GM18511 (cell line): Measurements from ENCODE around the gene HES6.
A peak's percentile ranks its signal among the peaks of the same experiment; 100 is the strongest.

Experiments
- ATAC-seq: cut with Tn5 transposase; IDR thresholded peaks from one replicate; pipeline ENCODE4 v1.9.1; 2021; ENCODE audit warnings: mild to moderate bottlenecking, moderate library complexity; ENCODE audit not compliant: unreplicated experiment

The HES6 gene

GRCh38 chr2:238237431-238238135 lies 2.3 kb downstream of the HES6 start:
- no peak for ATAC-seq

- ATAC-seq = no peak
These were observed 3.3 kb downstream of the HES6 start for GRCh38 chr2:238236571-238236970.

- ATAC-seq = no peak
These were observed 4.0 kb downstream of the HES6 start for GRCh38 chr2:238235856-238236255.

DNA sequence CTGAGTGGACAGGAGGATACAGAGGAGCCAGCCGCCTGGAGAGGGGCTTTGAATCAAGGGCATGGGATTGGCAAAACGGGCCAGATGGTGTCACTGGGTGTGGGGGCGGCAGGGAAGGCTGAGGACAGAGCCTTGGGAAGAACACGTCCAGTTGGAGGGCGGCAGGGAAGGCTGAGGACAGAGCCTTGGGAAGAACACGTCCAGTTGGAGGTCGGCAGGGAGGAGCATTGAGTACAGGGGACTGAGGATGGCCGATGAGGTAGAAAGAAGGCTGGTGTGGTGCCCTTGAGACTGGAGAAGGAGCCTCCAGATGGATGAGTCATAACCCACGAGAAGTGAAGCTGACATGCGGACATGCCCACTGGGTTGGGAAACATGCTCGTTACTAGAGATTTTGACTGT lies 4.5 kb downstream of the HES6 start:
- no peak for ATAC-seq

GRCh38 chr2:238233625-238234024 lies 6.2 kb downstream of the HES6 start:
- ATAC-seq = no peak

GRCh38 chr2:238231809-238232208 lies 8.0 kb downstream of the HES6 start:
- no peak for ATAC-seq

DNA sequence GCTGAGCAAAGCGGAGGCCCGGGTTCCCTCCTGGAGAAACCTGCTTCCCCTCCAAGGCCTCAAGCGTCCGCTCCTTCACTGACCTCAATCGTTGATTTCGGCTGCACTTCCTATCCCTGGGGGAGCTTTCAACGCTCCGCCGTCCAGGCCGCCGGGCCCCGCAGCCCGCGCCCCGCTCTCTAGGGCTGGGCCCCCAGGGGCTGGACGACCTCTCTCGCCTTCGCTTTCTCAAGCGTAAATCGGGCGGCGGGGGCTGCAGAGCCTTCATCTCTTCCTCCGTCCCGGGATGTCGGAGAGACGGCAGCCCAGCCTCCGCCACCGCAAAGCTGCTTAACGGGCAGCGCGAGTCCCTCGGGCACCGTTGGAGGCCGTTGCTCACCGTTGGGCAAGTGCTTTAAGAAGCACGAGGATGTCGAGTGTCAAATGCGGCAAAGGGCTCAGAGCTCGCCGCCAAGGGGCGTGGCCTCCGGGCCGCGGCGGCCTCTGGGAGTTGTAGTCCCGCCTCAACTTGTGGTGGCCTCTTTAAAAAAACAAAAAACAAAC lies 8.5 kb downstream of the HES6 start:
- peak; percentile 60 for ATAC-seq

- ATAC-seq = no peak
These were observed 9.1 kb downstream of the HES6 start for GRCh38 chr2:238230699-238231098.

GRCh38 chr2:238228700-238229099 lies 11.1 kb downstream of the HES6 start:
- ATAC-seq = no peak

GRCh38 chr2:238227587-238228032 lies 12.2 kb downstream of the HES6 start:
- no peak for ATAC-seq

- no peak for ATAC-seq
These were observed 12.9 kb downstream of the HES6 start for GRCh38 chr2:238226698-238227586.

- no peak for ATAC-seq
These were observed 13.7 kb downstream of the HES6 start for GRCh38 chr2:238225911-238226697.

DNA sequence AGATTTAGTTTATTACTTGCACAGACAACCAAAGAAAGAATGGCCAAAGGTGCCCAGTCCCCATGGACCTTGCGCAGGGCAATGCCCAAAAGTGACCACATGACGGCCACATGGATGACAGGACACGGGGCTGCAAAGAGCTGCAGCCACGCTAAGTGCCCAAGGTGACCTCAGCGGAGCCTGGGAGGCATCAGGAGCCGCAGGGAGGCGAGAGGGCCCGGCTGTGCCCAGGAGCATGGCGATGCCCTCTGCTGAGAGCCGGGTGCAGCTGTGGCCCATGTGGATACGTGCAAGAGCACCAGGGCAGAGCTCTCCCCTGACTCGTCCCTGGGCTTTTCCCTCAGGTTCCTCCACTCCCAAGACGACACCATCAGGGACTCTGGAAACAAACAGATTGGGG lies 14.7 kb downstream of the HES6 start:
- no peak for ATAC-seq

GRCh38 chr2:238224356-238225035 lies 15.3 kb downstream of the HES6 start:
- no peak for ATAC-seq

DNA sequence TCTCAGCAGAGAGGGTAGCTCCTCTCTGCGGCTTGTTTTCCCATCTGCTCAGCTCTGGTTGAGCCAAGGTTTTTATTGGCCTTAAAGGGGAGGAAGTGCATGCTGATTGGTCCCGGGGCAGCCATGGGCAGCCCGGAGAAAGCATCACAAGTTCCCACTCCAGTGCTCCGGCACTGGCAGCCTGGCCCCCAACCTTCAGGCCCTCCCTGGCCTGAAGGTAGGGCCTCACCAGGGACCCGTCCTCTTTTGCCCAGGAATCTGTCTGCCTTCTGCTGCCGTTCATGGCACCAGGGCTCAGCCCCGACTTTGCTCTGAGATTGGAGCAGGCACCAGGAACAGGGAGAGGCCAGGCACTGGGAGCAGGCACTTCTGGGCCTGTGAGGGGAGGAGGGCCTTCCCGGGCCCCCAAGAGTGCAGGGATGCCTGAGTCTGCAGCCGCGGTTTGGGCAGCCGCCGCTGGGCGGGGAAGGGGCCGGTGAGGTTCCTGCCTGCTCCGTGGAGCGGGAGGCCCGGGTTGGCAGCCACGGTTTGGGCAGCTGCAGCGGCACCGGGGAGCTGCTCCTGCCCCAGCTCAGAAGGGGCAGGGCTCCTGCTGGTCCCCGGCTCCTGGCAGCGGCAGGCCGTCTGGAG lies 18.8 kb downstream of the HES6 start:
- no peak for ATAC-seq

- ATAC-seq = no peak
These were observed 19.5 kb downstream of the HES6 start for GRCh38 chr2:238220274-238220891.

GRCh38 chr2:238216651-238217184 lies 23.1 kb downstream of the HES6 start:
- ATAC-seq = no peak

- ATAC-seq = no peak
These were observed 32.8 kb downstream of the HES6 start for GRCh38 chr2:238207006-238207405.

DNA sequence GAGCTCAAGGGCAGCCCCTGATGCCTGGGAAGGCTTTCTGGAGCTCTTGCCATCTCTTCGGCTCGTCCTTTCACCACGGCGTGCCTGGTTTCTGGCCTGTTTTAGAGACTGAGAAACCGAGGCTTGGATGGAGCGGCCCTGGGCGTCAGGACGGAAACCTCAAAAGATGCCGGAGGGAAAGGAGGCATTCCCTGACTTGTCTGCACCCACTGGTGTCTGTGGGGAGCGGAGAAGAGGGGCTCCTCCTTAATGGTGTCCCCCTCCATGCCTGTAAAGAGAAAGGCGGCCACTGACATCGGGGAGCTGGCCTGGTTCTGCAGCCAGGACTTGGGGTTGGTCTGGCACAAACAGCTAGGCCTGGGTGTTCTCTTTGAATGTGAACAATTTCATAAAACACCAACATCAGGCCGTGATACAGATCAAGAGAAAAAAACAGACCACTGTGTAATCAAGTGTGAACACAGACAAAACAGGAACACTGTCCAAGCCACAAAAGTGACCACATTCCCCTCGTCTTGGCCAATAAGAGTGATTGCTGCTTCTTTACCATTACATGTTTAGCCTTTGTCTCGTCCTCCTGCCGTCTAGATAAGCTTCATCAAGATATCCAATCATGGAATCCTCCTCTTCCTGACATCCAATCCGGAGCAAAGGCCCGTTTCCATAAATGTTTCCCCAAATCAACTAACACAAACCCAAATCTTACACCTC lies 35.7 kb downstream of the HES6 start:
- peak; percentile 12 for ATAC-seq
